Measurements from ENCODE around the gene BBLN.

The BBLN gene

DNA sequence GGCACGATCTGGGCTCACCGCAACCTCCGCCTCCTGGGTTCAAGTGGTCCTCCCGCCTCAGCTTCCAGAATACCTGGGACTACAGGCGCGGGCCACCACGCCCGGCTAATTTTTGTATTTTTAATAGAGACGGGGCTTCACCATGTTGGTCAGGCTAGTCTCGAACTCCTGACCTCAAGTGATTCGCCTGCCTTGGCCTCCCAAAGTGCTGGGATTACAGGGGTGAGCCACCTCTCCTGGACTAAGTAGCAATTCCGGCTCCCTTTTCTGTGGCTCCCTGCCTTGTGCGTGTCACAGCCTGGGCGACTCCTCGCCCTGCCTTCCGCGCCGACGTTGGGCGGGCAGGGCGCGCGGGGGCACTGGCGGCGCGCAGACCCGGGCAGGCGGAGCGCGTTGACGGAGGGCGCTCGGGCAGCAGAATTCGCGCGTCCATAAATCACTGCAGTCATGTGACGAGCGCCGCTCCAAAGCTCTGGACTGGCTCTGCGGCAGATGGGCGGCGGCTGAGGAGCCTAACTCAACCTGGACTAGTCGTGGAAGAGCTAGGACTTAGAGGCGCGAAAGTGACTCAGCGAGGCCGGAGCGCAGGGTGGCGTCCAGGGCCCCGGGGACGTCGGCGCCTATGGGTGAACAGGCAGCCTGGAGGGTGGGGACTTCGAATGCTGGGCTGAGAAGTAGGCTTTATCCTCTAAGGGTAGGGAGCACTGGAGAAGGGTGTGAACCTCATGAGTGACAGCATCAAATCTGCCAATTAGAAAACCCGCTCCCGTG, 32.7 kb downstream of the BBLN start:
- TF ChIP-seq, protein P1, sequence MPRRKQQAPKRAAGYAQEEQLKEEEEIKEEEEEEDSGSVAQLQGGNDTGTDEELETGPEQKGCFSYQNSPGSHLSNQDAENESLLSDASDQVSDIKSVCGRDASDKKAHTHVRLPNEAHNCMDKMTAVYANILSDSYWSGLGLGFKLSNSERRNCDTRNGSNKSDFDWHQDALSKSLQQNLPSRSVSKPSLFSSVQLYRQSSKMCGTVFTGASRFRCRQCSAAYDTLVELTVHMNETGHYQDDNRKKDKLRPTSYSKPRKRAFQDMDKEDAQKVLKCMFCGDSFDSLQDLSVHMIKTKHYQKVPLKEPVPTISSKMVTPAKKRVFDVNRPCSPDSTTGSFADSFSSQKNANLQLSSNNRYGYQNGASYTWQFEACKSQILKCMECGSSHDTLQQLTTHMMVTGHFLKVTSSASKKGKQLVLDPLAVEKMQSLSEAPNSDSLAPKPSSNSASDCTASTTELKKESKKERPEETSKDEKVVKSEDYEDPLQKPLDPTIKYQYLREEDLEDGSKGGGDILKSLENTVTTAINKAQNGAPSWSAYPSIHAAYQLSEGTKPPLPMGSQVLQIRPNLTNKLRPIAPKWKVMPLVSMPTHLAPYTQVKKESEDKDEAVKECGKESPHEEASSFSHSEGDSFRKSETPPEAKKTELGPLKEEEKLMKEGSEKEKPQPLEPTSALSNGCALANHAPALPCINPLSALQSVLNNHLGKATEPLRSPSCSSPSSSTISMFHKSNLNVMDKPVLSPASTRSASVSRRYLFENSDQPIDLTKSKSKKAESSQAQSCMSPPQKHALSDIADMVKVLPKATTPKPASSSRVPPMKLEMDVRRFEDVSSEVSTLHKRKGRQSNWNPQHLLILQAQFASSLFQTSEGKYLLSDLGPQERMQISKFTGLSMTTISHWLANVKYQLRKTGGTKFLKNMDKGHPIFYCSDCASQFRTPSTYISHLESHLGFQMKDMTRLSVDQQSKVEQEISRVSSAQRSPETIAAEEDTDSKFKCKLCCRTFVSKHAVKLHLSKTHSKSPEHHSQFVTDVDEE (CRISPR knock-in tag; IDR thresholded peaks at IDR 0.05), result peak; percentile 70; the same call in 1 of the 2 replicates
- TF ChIP-seq TCF4 (CRISPR knock-in tag; IDR thresholded peaks at IDR 0.05; ENCODE audit: borderline replicate concordance) (no peak), CSDC2 (CRISPR knock-in tag; IDR thresholded peaks at IDR 0.05) (peak; percentile 36; the same call in 1 of the 2 replicates), ZNF565 (CRISPR knock-in tag; conservative IDR thresholded peaks at IDR 0.05; ENCODE audit: low read depth) (no peak), ZFP3 (CRISPR knock-in tag; IDR thresholded peaks at IDR 0.05) (peak; percentile 27; the same call in 1 of the 2 replicates)
- peak; percentile 75 for ATAC-seq

DNA sequence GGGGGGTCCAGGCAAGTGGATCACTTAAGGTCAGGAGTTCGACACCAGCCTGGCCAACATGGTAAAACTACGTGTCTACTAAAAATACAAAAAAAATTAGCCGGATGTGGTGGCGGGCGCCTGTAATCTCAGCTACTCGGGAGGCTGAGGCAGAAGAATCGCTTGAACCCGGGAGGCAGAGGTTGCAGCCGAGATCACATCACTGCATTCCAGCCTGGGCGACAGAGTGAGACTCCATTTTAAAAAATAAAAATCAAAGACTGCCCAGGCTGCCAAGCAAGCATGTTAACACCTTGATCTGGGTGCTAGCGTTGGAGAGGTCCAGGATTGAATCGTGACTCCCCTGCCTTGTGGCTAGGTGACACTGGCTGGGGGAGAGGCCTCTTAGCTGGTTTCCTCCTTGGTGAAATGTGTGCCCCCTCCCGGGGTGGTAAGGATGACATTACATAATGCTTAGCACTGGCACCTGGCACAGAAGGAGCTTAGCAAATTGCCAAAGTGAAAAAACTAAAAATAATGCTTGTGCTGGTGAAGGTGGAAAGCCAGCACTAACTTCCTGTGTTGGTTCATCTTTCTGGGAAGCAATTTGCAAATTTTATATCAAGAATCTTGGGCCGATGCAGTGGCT, 33.5 kb downstream of the BBLN start:
- TF ChIP-seq BACH2 (CRISPR knock-in tag; IDR thresholded peaks at IDR 0.05; ENCODE audit: borderline replicate concordance) (no peak), ZFP3 (CRISPR knock-in tag; IDR thresholded peaks at IDR 0.05) (no peak), PPARA (CRISPR knock-in tag; IDR thresholded peaks at IDR 0.05; ENCODE audit: borderline replicate concordance) (no peak), ZFP30 (CRISPR knock-in tag; IDR thresholded peaks at IDR 0.05) (no peak), TOX (CRISPR knock-in tag; IDR thresholded peaks at IDR 0.05; ENCODE audit: borderline replicate concordance) (no peak), RARB (CRISPR knock-in tag; IDR thresholded peaks at IDR 0.05) (no peak), ZNF565 (CRISPR knock-in tag; conservative IDR thresholded peaks at IDR 0.05; ENCODE audit: low read depth) (no peak), GLIS3 (CRISPR knock-in tag; IDR thresholded peaks at IDR 0.05) (no peak), ZC3H10 (CRISPR knock-in tag; IDR thresholded peaks at IDR 0.05) (no peak), SNAI2 (CRISPR knock-in tag; IDR thresholded peaks at IDR 0.05) (no peak), CSDC2 (CRISPR knock-in tag; IDR thresholded peaks at IDR 0.05) (no peak)
- TF ChIP-seq, protein P1 (CRISPR knock-in tag; IDR thresholded peaks at IDR 0.05), result no peak
- TF ChIP-seq, protein P2, sequence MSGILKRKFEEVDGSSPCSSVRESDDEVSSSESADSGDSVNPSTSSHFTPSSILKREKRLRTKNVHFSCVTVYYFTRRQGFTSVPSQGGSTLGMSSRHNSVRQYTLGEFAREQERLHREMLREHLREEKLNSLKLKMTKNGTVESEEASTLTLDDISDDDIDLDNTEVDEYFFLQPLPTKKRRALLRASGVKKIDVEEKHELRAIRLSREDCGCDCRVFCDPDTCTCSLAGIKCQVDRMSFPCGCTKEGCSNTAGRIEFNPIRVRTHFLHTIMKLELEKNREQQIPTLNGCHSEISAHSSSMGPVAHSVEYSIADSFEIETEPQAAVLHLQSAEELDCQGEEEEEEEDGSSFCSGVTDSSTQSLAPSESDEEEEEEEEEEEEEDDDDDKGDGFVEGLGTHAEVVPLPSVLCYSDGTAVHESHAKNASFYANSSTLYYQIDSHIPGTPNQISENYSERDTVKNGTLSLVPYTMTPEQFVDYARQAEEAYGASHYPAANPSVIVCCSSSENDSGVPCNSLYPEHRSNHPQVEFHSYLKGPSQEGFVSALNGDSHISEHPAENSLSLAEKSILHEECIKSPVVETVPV (CRISPR knock-in tag; IDR thresholded peaks at IDR 0.05), result no peak
- TF ChIP-seq, protein P3, sequence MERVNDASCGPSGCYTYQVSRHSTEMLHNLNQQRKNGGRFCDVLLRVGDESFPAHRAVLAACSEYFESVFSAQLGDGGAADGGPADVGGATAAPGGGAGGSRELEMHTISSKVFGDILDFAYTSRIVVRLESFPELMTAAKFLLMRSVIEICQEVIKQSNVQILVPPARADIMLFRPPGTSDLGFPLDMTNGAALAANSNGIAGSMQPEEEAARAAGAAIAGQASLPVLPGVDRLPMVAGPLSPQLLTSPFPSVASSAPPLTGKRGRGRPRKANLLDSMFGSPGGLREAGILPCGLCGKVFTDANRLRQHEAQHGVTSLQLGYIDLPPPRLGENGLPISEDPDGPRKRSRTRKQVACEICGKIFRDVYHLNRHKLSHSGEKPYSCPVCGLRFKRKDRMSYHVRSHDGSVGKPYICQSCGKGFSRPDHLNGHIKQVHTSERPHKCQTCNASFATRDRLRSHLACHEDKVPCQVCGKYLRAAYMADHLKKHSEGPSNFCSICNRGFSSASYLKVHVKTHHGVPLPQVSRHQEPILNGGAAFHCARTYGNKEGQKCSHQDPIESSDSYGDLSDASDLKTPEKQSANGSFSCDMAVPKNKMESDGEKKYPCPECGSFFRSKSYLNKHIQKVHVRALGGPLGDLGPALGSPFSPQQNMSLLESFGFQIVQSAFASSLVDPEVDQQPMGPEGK (CRISPR knock-in tag; IDR thresholded peaks at IDR 0.05; ENCODE audit: borderline replicate concordance), result no peak
- TF ChIP-seq, protein P4, sequence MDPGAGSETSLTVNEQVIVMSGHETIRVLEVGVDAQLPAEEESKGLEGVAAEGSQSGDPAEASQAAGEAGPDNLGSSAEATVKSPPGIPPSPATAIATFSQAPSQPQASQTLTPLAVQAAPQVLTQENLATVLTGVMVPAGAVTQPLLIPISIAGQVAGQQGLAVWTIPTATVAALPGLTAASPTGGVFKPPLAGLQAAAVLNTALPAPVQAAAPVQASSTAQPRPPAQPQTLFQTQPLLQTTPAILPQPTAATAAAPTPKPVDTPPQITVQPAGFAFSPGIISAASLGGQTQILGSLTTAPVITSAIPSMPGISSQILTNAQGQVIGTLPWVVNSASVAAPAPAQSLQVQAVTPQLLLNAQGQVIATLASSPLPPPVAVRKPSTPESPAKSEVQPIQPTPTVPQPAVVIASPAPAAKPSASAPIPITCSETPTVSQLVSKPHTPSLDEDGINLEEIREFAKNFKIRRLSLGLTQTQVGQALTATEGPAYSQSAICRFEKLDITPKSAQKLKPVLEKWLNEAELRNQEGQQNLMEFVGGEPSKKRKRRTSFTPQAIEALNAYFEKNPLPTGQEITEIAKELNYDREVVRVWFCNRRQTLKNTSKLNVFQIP (CRISPR knock-in tag; IDR thresholded peaks at IDR 0.05; ENCODE audit: borderline replicate concordance, low read depth), result no peak
- TF ChIP-seq, protein P5, sequence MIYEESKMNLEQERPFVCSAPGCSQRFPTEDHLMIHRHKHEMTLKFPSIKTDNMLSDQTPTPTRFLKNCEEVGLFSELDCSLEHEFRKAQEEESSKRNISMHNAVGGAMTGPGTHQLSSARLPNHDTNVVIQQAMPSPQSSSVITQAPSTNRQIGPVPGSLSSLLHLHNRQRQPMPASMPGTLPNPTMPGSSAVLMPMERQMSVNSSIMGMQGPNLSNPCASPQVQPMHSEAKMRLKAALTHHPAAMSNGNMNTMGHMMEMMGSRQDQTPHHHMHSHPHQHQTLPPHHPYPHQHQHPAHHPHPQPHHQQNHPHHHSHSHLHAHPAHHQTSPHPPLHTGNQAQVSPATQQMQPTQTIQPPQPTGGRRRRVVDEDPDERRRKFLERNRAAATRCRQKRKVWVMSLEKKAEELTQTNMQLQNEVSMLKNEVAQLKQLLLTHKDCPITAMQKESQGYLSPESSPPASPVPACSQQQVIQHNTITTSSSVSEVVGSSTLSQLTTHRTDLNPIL (CRISPR knock-in tag; IDR thresholded peaks at IDR 0.05; ENCODE audit: low read depth), result no peak
- no peak for ATAC-seq

Measured in SK-N-SH treated with all-trans-retinoic acid at 6 μM for 48 hours (cell line).